ENCODE measurements around the gene ERH. TPM values are rescaled to one million over a fixed set of nuclear protein-coding genes. Genes with fewer than 3 reads are reported as not detected.

The ERH gene
- total and polyA plus RNA-seq, 2 donors (not counting 1 experiment from before 2014, with no cell fraction given) = 29.3 to 169 TPM

DNA sequence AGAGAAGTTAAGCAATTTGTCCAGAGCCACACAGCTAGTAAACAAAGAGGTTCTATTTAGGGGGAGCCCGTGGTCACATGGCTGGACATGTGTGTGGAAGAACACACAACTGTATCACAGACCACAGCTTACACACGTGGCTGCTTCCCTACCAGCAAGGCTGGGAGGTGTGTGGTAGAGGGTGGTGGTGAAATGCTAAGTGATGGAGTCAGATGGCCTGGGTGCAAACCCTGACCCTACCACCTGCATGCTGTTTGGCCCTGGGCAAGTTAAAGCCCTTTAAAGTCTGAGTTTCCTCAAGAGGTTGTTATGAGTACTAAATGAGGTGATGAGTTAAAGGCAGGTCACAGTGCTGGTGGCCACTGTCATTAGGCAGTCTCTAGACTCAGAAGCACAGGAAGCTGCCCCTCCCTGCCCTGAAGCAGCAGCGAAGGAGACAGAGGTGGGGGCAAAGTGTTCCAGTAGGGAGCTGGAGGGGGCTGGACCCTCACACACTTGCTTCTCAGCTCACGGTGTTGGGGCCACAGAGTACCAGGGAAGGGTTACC lies 64.2 kb downstream of the ERH start:
- Histone ChIP-seq H4K20me1 (ENCODE audit: control insufficient read depth, insufficient read depth, low read length, poor library complexity, severe bottlenecking) (no peaks in the 10 kb centered on the region), H3K36me3 (replicated peaks in 1 of 2; ENCODE audit: control extremely low read depth in 1 of 2, control insufficient read depth in 1 of 2, extremely low read depth in 1 of 2, insufficient read depth in 2 of 2, low read length in 1 of 2) (no peaks in the 10 kb centered on the region), H3K27me3 (replicated peaks in 1 of 4; ENCODE audit: control extremely low read depth in 1 of 4, control insufficient read depth in 3 of 4, insufficient read depth in 4 of 4, low read length in 3 of 4) (peaks cover 0 to 2% (median 0%) of the 10 kb centered on the region in 4 experiments), H3K4me2 (replicated peaks; ENCODE audit: low read depth, low read length, poor library complexity, severe bottlenecking) (no peak overlapping the region), H3K4me3 (ENCODE audit: control extremely low read depth in 1 of 5, extremely low read depth in 1 of 5, insufficient read depth in 1 of 5, low read depth in 2 of 5, low read length in 4 of 5) (no peak overlapping the region), H3K4me1 (ENCODE audit: control insufficient read depth in 2 of 2, insufficient read depth in 2 of 2, low read length in 2 of 2) (no peaks in the 10 kb centered on the region), H2AFZ (ENCODE audit: insufficient read depth, low read depth, low read length, poor library complexity, severe bottlenecking) (no peak overlapping the region), H3K27ac (ENCODE audit: low read length in 2 of 2) (no peak overlapping the region), H3K9ac (ENCODE audit: low read length) (no peak overlapping the region), H3K79me2 (ENCODE audit: control insufficient read depth, insufficient read depth, low read length) (no peaks in the 10 kb centered on the region), H3K9me3 (ENCODE audit: control extremely low read depth in 1 of 3, control insufficient read depth in 2 of 3, insufficient read depth in 1 of 3, low read length in 2 of 3) (no peaks in the 10 kb centered on the region)
- ATAC-seq (ENCODE audit: low read depth) (no peak), DNase-seq (no peak)
- ChIA-PET POLR2A (no interaction called here), CTCF (no interaction called here)
- WGBS (ENCODE audit: insufficient coverage) = 59% methylated on average over 2 of the region's 4 CpGs
- Mint-ChIP-seq H3K9me3 (ENCODE audit: insufficient read depth) (no peaks in the 10 kb centered on the region), H3K27ac (no peak overlapping the region), H3K4me1 (peaks cover 2% of the 10 kb centered on the region), H3K4me3 (no peak overlapping the region), H3K27me3 (peaks cover 13% of the 10 kb centered on the region)
- TF ChIP-seq CTCF (IDR thresholded peaks at IDR 0.05) (no peak), EZH2 (IDR thresholded peaks at IDR 0.05; ENCODE audit: borderline replicate concordance, insufficient read depth, low read depth, low read length, poor library complexity, severe bottlenecking) (no peak)
- intact Hi-C loops (cut with micrococcal nuclease) = no loop called here

- Histone ChIP-seq H3K27ac (ENCODE audit: low read length in 2 of 2) (no peak overlapping the region), H3K79me2 (ENCODE audit: control insufficient read depth, insufficient read depth, low read length) (no peaks in the 10 kb centered on the region), H3K4me3 (ENCODE audit: control extremely low read depth in 1 of 5, extremely low read depth in 1 of 5, insufficient read depth in 1 of 5, low read depth in 2 of 5, low read length in 4 of 5) (no peak overlapping the region), H3K9ac (ENCODE audit: low read length) (no peak overlapping the region), H3K4me2 (replicated peaks; ENCODE audit: low read depth, low read length, poor library complexity, severe bottlenecking) (no peak overlapping the region), H3K4me1 (ENCODE audit: control insufficient read depth in 2 of 2, insufficient read depth in 2 of 2, low read length in 2 of 2) (no peaks in the 10 kb centered on the region), H3K9me3 (ENCODE audit: control extremely low read depth in 1 of 3, control insufficient read depth in 2 of 3, insufficient read depth in 1 of 3, low read length in 2 of 3) (no peaks in the 10 kb centered on the region), H3K27me3 (replicated peaks in 1 of 4; ENCODE audit: control extremely low read depth in 1 of 4, control insufficient read depth in 3 of 4, insufficient read depth in 4 of 4, low read length in 3 of 4) (no peaks in the 10 kb centered on the region), H3K36me3 (replicated peaks in 1 of 2; ENCODE audit: control extremely low read depth in 1 of 2, control insufficient read depth in 1 of 2, extremely low read depth in 1 of 2, insufficient read depth in 2 of 2, low read length in 1 of 2) (no peaks in the 10 kb centered on the region), H4K20me1 (ENCODE audit: control insufficient read depth, insufficient read depth, low read length, poor library complexity, severe bottlenecking) (no peaks in the 10 kb centered on the region), H2AFZ (ENCODE audit: insufficient read depth, low read depth, low read length, poor library complexity, severe bottlenecking) (no peak overlapping the region)
- intact Hi-C loops (cut with micrococcal nuclease) = no loop called here
- 81% methylated on average over 13 of the region's 13 CpGs for WGBS (ENCODE audit: insufficient coverage)
- Mint-ChIP-seq H3K27me3 (peaks cover 7% of the 10 kb centered on the region), H3K27ac (no peak overlapping the region), H3K4me1 (peaks cover 2% of the 10 kb centered on the region), H3K9me3 (ENCODE audit: insufficient read depth) (no peaks in the 10 kb centered on the region), H3K4me3 (no peak overlapping the region)
- ChIA-PET POLR2A (no interaction called here), CTCF (no interaction called here)
- DNase-seq = no peak
- TF ChIP-seq CTCF (IDR thresholded peaks at IDR 0.05) (no peak), EZH2 (IDR thresholded peaks at IDR 0.05; ENCODE audit: borderline replicate concordance, insufficient read depth, low read depth, low read length, poor library complexity, severe bottlenecking) (no peak)
- ATAC-seq (ENCODE audit: low read depth) = no peak
Observed at GRCh38 chr14:69332782-69333395, 65.2 kb downstream of the ERH start.
